NCI-H345 treated with DMSO at 0.1 percent for 48 hours (cell line): ENCODE data around the gene SLC46A1.
A peak's percentile ranks its signal among the peaks of the same experiment; 100 is the strongest.
"Not testable (repeated sequence)": the region's sequence is repeated elsewhere in the genome, so short reads cannot be mapped to it uniquely, and the experiment has no call there.

Experiments used
- DNase-seq: peaks from one replicate; lab custom pipeline; 2025; ENCODE audit not compliant: unreplicated experiment; lab: John Stamatoyannopoulos, UW

SLC46A1 gene

GRCh38 chr17:28405632-28406472, at the start of gene SLC46A1:
Gene SLC46A1, minus strand, starts transcription at chr17:28406212. Its CDS starts 98 bp downstream, at chr17:28406114.
- DNase-seq, result peak; percentile 74

- no peak for DNase-seq
These were observed 43.8 kb upstream of the SLC46A1 start for GRCh38 chr17:28449859-28450258.

- DNase-seq, result no peak
These were observed 41.4 kb upstream of the SLC46A1 start for GRCh38 chr17:28447396-28447760.

- DNase-seq, result no peak
These were observed 40.8 kb upstream of the SLC46A1 start for GRCh38 chr17:28446716-28447395.

GRCh38 chr17:28443901-28444638, 38.1 kb upstream of the SLC46A1 start:
- no peak for DNase-seq

GRCh38 chr17:28434326-28434725, 28.3 kb upstream of the SLC46A1 start:
- not testable (repeated sequence) for DNase-seq

GRCh38 chr17:28433721-28434120, 27.7 kb upstream of the SLC46A1 start:
- no peak for DNase-seq

- not testable (repeated sequence) for DNase-seq
These were observed 22.0 kb upstream of the SLC46A1 start for GRCh38 chr17:28427982-28428381.

GRCh38 chr17:28427371-28427770, 21.4 kb upstream of the SLC46A1 start:
- DNase-seq, result peak; percentile 32

- no peak for DNase-seq
These were observed 20.1 kb upstream of the SLC46A1 start for GRCh38 chr17:28426081-28426519.

- DNase-seq, result no peak
These were observed 19.2 kb upstream of the SLC46A1 start for GRCh38 chr17:28425206-28425605.

- peak; percentile 5 for DNase-seq
These were observed 15.8 kb upstream of the SLC46A1 start for GRCh38 chr17:28421787-28422305.

- DNase-seq, result peak; percentile 29
These were observed 10.8 kb upstream of the SLC46A1 start for GRCh38 chr17:28416703-28417311.

- no peak for DNase-seq
These were observed 9.9 kb upstream of the SLC46A1 start for GRCh38 chr17:28415886-28416285.

GRCh38 chr17:28413804-28414203, 7.8 kb upstream of the SLC46A1 start:
- no peak for DNase-seq

- no peak for DNase-seq
These were observed 6.1 kb upstream of the SLC46A1 start for GRCh38 chr17:28412099-28412498.

- no peak for DNase-seq
These were observed 1.9 kb upstream of the SLC46A1 start for GRCh38 chr17:28407974-28408306.

GRCh38 chr17:28407130-28407973, 1.3 kb upstream of the SLC46A1 start:
- DNase-seq, result peak; percentile 58

- DNase-seq, result peak; percentile 39
These were observed 432 bp upstream of the SLC46A1 start for GRCh38 chr17:28406473-28406814.
